ENCODE measurements around the gene PARL.
A peak's percentile ranks its signal among the peaks of the same experiment; 100 is the strongest.

The PARL gene

GRCh38 chr3:183895774-183896173, 11.1 kb upstream of the PARL start:
- no peaks in the 10 kb centered on the region for H3K4me1 ChIP-seq
- no peak overlapping the region for H3K4me3 ChIP-seq
- no peaks in the 10 kb centered on the region for H3K36me3 ChIP-seq
- peaks cover 0 to 22% of the 10 kb centered on the region in 2 donors for H3K27me3 ChIP-seq
- TF ChIP-seq, protein P1, sequence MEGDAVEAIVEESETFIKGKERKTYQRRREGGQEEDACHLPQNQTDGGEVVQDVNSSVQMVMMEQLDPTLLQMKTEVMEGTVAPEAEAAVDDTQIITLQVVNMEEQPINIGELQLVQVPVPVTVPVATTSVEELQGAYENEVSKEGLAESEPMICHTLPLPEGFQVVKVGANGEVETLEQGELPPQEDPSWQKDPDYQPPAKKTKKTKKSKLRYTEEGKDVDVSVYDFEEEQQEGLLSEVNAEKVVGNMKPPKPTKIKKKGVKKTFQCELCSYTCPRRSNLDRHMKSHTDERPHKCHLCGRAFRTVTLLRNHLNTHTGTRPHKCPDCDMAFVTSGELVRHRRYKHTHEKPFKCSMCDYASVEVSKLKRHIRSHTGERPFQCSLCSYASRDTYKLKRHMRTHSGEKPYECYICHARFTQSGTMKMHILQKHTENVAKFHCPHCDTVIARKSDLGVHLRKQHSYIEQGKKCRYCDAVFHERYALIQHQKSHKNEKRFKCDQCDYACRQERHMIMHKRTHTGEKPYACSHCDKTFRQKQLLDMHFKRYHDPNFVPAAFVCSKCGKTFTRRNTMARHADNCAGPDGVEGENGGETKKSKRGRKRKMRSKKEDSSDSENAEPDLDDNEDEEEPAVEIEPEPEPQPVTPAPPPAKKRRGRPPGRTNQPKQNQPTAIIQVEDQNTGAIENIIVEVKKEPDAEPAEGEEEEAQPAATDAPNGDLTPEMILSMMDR (IDR thresholded peaks at IDR 0.05): no peak
- intact Hi-C loops (cut with DNase I; ENCODE audit: low total_unique reads): loop anchor here (10.0 kb wide), 1 partner anchor 359 kb away; no protein-coding TSS in a partner anchor
- H3K27ac ChIP-seq: no peak overlapping the region
- H3K9me3 ChIP-seq: no peaks in the 10 kb centered on the region
- DNase-seq: no peak

DNA sequence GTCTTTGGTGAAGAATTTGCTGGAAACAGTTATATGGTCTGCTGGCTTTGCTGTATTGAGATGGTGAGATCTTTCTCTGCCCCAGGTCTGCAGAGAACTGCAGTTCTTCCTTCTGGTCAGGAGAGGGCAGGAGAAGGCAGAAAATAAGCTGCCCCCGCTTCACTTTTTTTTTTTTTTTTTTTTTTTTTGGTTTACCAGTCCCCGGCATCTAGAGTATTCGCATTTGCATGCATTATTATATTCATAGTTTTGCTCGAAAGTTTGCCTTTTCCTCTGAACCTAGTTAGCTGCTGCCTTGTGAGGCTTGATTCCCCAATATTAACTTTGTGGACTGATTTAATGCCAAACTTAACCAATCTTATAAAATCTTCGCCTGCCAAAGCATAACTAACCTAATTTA, 10.6 kb upstream of the PARL start:
- no peaks in the 10 kb centered on the region for H3K4me1 ChIP-seq
- no peak overlapping the region for H3K27ac ChIP-seq
- TF ChIP-seq, protein P1 (IDR thresholded peaks at IDR 0.05): peak; percentile 55 to 58
- H3K36me3 ChIP-seq: no peaks in the 10 kb centered on the region
- no peak overlapping the region for H3K4me3 ChIP-seq
- H3K27me3 ChIP-seq: peaks cover 0 to 22% of the 10 kb centered on the region in 2 donors
- intact Hi-C loops (cut with DNase I; ENCODE audit: low total_unique reads): loop anchor here (10.0 kb wide), 1 partner anchor 360 kb away; no protein-coding TSS in a partner anchor
- H3K9me3 ChIP-seq: no peaks in the 10 kb centered on the region
- no peak for DNase-seq

DNA sequence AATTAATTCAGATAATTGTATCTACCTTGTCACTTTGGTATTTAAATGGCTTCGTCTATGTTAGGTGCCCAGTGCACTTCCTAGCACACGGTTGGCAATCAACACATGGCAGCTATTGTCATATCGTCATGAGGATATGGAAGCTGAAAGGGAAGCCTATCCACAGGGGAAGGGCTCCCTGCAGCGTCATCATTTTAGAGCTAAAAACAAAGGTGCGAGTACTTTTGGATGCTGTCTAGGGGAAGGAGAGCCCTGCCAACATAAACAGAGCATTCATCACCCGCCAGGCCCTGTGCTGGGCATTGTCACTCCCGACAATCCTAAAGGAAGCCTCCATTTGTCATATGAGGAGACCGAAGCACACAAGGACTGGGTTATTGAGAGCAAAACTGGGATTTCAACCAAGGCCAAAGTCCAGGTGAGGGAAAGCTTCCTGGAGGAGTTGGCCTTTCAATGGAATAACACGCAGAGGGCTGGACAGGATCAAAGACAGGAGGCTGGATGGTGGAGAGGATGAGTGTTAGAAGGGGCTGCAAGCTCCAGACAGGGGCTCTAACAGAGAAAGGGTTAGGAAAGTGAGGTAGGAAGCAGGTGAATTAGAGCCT, 8.0 kb upstream of the PARL start:
- Histone ChIP-seq H3K4me3 (no peak overlapping the region), H3K27me3 (peaks cover 0 to 18% of the 10 kb centered on the region in 2 donors), H3K9me3 (no peaks in the 10 kb centered on the region), H3K36me3 (no peaks in the 10 kb centered on the region), H3K27ac (no peak overlapping the region), H3K4me1 (no peaks in the 10 kb centered on the region)
- no peak for DNase-seq
- TF ChIP-seq, protein P1 (IDR thresholded peaks at IDR 0.05): no peak
- intact Hi-C loops (cut with DNase I; ENCODE audit: low total_unique reads): loop anchor here (10.0 kb wide), 1 partner anchor 362 kb away; no protein-coding TSS in a partner anchor

GRCh38 chr3:183885766-183886165, 1.1 kb upstream of the PARL start:
- peaks cover 0 to 25% (median 18%) of the 10 kb centered on the region in 4 donors for H3K4me1 ChIP-seq
- intact Hi-C loops (cut with DNase I; ENCODE audit: low total_unique reads): no loop called here
- H3K4me3 ChIP-seq: no peak overlapping the region

GRCh38 chr3:183884097-183884426, 618 bp downstream of the PARL start:
- H3K27me3 ChIP-seq: no peaks in the 10 kb centered on the region
- peak overlapping the region; percentile 80 to 83 for H3K27ac ChIP-seq
- intact Hi-C loops (cut with DNase I; ENCODE audit: low total_unique reads): no loop called here
- H3K36me3 ChIP-seq: no peaks in the 10 kb centered on the region
- no peak for DNase-seq
- no peaks in the 10 kb centered on the region for H3K9me3 ChIP-seq
- H3K4me3 ChIP-seq: peak overlapping the region; percentile 92 to 95
- TF ChIP-seq, protein P1 (IDR thresholded peaks at IDR 0.05): no peak
- peaks cover 0 to 25% (median 18%) of the 10 kb centered on the region in 4 donors for H3K4me1 ChIP-seq

More at GRCh38 chr3:183885766-183886165, 1.1 kb upstream of the PARL start:
- Histone ChIP-seq H3K27ac (no peak overlapping the region), H3K27me3 (no peaks in the 10 kb centered on the region), H3K36me3 (no peaks in the 10 kb centered on the region), H3K9me3 (no peaks in the 10 kb centered on the region)
- TF ChIP-seq, protein P1 (IDR thresholded peaks at IDR 0.05): no peak
- no peak for DNase-seq

Data from tibial artery (tissue), 4 donors.